ENCODE measurements around the gene MROH2A. TPM values are rescaled to one million over a fixed set of nuclear protein-coding genes. Genes with fewer than 3 reads are reported as not detected.

The MROH2A gene
- total RNA-seq, 1 donor from 2014 or later = not detected

DNA sequence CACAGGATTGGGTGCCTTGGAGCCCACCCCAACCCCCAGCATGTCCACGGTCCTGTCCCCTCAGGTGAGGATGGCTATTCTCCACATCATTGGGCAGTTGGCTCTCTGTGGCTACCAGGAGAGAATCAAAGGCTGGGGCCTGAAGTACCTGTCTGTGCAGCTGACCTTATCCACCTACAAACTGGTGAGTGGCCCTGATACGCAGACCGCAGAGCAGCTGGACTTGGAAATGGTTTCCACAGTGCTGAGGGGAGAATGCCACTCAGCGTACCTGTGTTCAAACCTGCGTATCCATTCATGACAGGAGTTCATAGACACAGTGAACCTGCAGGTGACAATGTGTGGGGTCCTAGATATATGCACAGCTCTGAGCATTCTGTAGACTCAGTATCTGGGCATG, 21.6 kb downstream of the MROH2A start:
- DNase-seq = no peak

- no peak for DNase-seq
Observed at GRCh38 chr2:233800208-233800607, 22.1 kb downstream of the MROH2A start.

- peak; percentile 25 for DNase-seq
Observed at GRCh38 chr2:233801357-233802131, 23.4 kb downstream of the MROH2A start.

- DNase-seq = no peak
Observed at GRCh38 chr2:233802132-233802815, 24.1 kb downstream of the MROH2A start.

DNA sequence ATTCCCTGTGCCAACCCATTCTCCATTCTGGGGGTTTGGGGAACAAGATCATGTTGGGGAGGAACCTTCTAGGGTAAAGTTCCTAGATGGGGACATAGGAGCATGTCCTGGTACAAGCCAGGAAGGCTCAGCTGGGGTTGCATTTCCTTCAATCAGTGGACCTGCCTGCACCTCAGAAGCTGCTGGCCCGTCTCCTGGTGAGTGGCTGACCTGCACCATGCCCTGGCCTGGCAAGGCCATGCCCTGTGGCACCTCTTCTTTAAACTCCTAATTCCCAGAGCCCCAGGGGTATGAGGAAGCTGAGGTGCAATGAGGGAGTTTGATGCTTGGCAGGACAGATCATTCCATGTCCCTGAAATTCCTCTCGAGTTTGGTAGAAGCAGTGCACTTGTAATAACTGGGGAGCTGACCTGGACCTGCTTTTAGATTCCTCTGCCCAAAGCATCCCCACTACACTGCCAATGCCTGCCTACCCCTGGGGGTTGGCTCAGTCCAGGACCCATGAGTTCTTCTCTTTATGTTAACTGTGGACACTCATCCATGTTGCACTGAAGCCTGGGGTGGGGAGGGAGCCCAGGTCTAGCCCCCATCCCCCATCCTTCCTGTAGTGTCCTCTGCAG, 25.3 kb downstream of the MROH2A start:
- DNase-seq = no peak

GRCh38 chr2:233803994-233804393, 25.9 kb downstream of the MROH2A start:
- DNase-seq = no peak

- DNase-seq = no peak
Observed at GRCh38 chr2:233807215-233807865, 29.2 kb downstream of the MROH2A start.

GRCh38 chr2:233807966-233808935, 30.1 kb downstream of the MROH2A start:
- no peak for DNase-seq

GRCh38 chr2:233810385-233810784, 32.3 kb downstream of the MROH2A start:
- DNase-seq = no peak

- DNase-seq = no peak
Observed at GRCh38 chr2:233811087-233811486, 33.0 kb downstream of the MROH2A start.

GRCh38 chr2:233811732-233812131, 33.6 kb downstream of the MROH2A start:
- DNase-seq = no peak

DNA sequence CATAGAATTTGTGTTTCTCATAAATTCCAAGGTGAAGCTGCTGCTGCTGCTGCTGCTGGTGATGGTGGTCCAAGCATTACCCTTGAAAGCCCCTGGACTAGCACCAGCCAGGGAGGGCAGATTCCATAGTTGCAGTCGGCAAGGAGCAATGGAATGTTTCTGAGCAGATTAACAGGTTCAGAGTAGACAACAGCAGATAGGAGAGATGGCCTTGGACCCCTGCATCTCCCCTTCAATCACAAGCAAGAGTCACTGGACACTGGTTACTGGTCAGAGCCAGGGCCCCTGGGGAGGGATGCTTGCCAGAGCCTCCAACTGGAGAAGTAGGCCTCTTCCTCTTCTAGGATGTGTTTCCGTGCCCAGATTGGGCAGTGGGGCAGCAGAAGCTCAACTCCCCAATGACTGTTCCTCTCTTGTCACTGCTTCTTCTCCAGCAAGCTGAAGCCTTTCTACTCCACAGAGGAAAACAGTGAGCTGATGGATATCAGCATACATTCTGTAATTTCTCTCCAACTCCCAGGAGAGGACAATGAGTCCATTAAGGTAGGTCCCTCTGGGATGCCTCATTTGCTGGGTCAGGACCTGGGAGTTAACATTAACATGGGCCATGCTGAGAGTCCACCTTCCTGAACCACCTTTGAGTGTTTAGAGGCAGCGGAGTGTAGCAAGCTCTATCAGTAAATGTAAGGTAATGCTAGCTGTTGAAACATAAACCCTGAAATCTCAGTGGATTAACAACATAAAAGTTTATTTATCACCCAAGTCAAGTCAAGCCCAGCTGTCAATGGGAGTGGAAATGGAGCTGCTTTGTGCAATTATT, 35.3 kb downstream of the MROH2A start:
- no peak for DNase-seq

- DNase-seq = peak; percentile 12
Observed at GRCh38 chr2:233814056-233814835, 36.1 kb downstream of the MROH2A start.

GRCh38 chr2:233815861-233816260, 37.7 kb downstream of the MROH2A start:
- no peak for DNase-seq

DNA sequence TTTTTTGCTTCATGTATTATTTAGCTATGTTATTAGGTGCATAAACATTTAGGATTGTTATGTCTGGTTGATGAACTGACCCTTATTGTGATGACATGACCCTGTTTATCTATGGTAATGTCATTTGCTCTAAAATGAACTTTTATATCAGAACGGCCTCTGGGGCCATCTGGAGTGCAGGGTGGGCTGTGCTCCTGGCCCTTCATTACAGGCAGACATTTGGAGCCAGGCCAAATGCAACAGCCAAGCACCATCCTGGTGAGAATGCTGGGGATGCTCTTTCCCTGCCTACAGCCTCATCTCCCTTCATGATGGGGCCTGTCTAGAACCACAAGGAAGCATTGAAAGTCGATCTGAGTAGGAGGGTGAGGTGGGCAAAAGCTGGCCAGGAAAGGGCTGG, 38.2 kb downstream of the MROH2A start:
- DNase-seq = no peak

DNA sequence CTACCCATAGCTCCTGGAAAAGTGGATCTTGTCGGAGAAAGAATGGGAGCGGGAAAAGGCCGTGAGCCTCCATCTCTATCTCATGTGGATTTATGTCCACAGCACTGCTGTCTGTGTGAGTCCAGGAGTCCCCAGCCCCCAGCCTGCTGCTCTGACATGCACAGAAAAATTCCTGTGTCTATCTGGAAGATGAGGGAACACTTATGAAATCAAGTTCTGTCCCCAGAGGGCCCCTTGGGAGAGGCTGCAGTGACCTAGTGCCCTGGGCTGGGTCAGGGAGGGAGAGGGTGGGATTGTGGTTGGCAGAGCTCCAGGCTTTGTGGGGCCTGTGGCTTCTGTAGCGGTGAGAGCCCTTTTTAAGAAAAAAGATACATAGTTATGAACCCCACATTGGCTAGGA, 38.6 kb downstream of the MROH2A start:
- no peak for DNase-seq

DNA sequence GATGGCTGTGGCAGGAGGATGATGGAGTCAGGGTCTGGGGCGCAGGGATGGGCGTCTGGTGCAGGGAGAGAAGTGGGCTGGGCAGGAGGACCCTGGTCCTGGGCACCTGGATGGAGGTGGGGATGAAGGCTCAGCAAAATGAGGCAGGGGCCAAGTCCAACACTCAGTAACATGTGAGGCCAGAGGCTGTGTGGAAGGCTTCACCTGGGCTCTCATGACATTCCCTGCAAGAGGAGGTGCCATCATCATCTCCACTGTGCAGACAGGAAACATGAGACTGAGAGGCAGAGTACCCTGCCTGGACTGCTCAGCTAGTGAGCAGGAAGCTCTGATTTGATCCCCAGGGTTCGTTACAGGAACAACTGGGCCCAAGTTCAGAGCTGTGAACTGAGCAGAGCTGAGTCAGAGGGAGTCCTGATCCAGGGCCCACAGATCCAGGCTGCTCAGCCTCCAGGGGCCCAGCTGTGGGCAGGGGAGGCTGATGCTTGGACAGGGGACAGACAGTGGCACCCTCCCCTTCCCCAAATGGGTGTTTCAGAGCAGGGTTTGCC, 39.3 kb downstream of the MROH2A start:
- no peak for DNase-seq

DNA sequence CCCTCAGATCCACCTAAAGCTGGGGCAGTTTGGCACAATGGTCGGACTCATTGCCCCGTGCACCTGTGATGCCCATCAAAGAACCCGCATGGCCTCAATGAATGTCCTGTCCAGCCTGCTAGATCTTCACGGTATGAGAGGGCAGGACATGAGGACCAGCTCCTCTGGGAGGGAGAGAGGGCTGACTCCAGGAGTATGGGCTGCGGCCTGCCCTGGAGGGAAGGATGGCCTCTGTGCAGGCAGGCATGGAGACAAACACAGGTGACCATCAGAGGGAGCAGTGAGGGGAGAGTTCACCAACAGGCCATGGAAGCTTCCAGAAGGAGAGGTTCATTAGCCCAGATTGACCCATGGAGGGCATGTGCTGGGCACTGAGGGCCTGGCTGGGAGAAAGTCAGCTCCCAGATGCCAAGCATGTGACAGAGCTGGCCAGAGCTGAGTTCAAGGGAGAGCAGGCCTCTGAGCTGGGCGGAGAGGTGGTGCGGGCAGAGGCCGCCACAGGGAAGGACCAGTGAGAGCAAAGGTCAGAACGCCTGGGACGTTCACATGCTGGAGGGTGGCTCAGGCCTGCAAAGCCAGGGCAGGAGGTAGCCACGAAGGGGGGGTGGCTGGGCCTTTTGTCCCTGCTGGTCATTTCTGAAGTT, 40.0 kb downstream of the MROH2A start:
- DNase-seq = no peak
